GM11168 (cell line): ENCODE data around the gene ARHGAP32.
"Not testable (repeated sequence)": the region's sequence is repeated elsewhere in the genome, so short reads cannot be mapped to it uniquely, and the experiment has no call there.

ENCODE experiments used
- in situ Hi-C: fragments of 300-500 bp; cut with MboI; formaldehyde crosslinking; loops from one replicate; pipeline ENCODE4 v1.12.0; 2022; ENCODE audit warnings: low sequenced_read_pairs; ENCODE audit not compliant: unreplicated experiment

The ARHGAP32 gene

DNA sequence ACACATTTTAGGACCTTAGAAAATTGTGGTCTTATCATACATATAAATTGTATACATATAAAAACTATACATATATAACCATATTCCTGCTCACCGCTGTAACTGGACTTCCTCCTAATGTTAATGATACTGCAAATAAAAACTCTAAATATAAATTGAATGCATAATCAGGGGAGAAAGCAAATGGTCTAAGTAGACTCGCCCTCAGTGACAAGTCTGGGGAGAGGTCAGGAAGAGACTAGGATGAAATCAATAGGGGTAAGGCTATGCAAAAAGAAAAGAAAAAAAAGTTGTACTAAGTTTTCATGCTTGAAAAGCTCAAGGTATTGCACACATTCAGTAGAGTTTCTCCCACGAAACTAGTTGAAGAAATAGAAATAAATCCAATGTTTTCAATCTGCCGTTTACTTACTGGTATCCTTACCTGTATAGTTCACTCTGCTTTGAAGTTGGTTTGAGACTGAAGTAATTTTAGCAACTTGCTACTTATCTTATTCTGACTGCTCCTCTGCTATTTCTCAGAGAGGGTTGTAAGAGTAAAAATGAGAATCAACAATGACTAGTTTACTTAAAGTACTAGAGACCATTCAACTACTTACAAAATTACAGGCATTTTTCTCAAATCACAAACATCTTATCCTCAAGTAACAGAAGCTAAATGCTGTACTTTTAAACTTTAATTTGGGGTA, 12.2 kb upstream of the ARHGAP32 start:
- in situ Hi-C loops = no loop called here

DNA sequence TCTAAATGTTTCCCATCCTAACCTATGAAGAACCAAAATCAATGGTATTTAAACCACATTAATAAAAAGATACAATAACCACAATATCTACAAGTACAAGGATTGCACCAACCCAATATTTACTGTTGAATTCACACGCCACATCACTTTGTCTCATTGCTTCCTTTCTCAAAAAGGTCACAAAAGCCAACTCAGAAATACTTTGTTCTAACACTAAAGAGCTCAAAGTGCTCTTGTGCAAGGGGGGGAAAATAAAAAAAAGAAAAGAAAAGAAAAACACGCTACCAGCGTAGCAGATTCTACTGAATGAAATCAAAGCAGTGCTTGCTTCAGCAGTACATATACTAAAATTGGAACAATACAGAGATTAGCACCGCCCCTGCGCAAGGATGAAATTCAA, 10.5 kb upstream of the ARHGAP32 start:
- in situ Hi-C loops = no loop called here

DNA sequence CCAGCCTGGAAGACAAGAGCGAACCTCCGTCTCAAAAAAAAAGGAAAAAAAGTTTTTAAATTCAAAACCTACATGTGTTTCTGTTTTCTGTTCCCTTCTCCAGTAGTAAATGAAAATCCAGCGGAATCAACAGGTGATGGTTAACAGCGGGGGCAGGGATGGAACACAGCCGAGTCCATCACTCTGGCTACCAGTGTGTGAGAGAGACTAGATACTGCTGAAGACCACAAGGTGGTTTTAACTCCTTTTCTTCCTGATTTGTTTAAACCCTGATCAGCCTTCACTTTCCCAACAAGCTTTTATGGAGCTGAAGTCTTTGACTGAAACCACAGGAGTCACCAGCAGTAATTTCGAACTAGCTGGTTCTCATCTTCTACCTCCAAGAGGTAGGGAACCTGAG, 3.6 kb upstream of the ARHGAP32 start:
- in situ Hi-C loops = no loop called here

DNA sequence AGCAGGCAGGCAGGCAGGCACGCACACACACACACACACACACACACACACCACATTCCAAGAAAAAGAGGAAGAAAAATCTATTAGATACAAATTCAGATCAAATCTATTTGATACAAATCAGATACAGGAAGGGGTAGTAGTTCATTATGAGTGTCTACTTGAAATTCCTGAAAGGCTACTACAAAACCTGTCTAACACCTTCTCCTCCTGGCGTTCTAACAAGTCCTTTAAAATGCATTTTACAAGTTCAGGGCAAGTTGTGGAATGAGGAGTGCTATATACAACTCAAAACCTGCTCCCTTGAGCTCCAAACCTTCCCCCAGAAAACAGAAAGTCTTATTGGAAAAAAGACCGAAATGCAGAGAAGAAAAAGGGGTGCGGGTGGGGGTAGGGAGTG, 476 bp downstream of the ARHGAP32 start:
- in situ Hi-C loops = no loop called here

DNA sequence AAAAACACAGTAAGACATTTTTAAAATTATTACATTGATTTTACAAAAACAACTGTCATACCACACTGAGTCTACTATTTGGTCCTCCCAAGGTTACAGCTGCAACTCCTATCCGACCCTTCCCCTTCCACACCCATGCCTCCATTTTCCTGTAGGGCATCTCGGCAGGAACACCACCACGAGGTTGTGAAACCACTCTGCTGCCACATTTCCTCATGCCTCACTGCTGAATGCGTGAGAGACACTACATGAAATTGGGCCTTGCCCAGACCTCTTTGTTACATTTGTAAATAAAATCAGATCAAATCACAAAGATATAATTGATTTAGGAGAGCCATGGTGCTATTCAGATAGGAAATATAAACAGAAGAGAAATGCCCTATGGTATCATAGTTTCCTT, 2.0 kb downstream of the ARHGAP32 start:
- in situ Hi-C loops = no loop called here

DNA sequence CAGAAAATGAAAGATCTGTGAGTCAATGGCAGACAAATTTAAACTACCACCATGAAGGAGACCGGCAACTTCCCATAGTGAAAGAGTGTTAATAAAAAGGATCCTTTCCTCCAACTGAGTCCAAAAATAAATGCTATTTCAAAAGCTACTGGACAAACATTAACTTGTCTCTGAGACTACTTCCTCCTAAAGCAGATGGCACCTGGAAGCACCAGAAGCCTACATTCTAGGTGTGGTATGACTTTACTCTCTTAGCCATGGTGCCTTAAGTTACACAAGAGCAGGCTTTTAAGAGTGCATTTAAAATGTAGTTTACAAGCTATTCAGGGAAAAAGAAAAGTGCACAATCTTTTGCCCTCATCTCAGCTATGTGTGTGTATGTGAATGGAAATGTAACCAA, 2.5 kb downstream of the ARHGAP32 start:
- in situ Hi-C loops = no loop called here

DNA sequence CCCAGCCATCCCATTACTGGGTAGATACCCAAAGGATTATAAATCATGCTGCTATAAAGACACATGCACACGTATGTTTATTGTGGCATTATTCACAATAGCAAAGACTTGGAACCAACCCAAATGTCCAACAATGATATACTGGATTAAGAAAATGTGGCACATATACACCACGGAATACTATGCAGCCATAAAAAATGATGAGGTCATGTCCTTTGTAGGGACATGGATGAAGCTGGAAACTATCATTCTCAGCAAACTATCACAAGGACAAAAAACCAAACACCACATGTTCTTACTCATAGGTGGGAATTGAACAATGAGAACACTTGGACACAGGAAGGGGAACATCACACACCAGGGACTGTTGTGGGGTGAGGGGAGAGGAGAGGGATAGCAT, 7.0 kb downstream of the ARHGAP32 start:
- in situ Hi-C loops = not testable (repeated sequence)

DNA sequence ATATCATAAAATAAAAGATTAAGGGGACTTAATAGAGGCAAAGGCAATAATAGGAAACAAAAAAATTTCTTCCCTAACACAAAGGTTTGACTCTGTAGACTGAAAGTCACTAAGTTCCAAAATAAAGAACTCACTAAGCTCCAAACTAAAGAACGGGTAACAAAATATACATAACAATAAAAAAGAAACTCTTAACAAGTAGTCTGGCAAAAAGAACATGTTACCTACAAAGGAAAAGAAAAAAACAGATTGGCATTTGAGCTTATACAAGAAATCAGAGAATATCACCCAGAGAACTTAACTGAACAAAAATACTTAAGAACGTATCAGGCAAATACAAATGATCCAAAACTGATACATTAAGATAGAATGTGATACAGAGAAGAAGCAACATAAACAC, 7.5 kb downstream of the ARHGAP32 start:
- in situ Hi-C loops = no loop called here

DNA sequence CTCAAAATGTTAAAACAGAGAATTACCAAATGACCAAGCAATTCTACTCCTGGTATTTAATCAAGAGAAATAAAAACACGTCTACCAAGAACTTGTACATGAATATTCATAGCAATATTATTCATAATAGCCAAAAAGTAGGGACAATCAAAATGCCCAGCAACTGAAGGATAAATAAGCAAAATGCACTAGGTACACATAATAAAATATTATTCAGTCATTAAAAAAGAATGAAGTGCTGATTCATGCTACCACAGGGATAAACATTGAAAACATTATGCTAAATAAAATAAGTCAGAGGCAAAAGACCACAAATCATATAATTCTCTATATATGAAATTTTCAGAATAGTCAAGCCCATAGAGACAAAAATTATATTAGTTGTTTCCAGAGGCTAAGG, 24.8 kb downstream of the ARHGAP32 start:
- in situ Hi-C loops = no loop called here

DNA sequence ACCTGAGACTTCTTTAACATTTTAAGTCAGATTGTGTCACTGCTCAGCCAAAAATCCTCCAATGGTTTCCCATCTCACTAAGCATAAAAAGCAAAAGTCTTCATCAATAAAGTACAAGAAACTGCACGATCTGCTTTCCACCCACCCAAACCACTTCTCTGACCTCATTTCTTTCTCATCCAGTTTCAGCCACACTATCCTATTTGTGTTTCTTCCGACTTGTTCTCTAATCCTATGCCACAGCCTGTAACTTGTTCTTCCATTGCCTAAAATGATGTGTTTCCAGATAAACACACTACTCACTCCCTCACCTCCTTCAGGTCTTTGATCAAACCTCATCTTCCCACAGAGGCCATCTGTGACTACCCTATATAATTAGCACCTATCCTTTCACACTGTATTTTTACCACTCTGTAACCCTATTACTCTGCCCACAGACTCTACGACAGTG, 28.4 kb downstream of the ARHGAP32 start:
- in situ Hi-C loops = no loop called here

DNA sequence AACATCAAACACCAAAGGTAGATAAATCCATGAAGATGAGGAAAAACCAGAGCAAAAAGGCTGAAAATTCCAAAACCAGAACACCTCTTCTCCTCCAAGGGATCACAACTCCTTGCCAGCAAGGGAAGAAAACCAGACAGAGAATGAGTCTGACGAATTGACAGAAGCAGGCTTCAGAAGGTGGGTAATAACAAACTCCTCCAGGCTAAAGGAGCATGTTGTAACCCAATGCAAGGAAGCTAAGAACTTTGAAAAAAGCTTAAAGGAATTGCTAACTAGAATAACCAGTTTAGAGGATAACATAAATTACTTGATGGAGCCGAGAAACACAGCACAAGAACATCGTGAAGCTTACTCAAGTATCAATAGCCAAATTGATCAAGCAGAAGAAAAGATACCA, 35.0 kb downstream of the ARHGAP32 start:
- in situ Hi-C loops = not testable (repeated sequence)

DNA sequence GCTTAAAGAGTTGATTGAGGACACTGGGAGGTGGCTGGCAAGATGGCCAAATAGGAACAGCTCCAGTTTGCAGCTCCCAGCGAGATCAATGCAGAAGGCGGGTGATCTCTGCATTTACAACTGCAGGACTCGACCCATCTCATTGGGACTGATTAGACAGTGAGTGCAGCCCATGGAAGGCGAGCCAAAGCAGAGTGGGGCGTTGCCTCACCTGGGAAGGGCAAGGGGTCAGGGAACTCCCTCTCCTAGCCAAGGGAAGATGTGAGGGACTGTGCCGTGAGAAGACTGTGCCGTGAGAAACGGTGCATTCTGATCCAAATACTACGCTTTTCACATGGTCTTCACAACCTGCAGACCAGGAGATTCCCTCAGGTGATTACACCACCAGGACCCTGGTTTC, 36.4 kb downstream of the ARHGAP32 start:
- in situ Hi-C loops = no loop called here

DNA sequence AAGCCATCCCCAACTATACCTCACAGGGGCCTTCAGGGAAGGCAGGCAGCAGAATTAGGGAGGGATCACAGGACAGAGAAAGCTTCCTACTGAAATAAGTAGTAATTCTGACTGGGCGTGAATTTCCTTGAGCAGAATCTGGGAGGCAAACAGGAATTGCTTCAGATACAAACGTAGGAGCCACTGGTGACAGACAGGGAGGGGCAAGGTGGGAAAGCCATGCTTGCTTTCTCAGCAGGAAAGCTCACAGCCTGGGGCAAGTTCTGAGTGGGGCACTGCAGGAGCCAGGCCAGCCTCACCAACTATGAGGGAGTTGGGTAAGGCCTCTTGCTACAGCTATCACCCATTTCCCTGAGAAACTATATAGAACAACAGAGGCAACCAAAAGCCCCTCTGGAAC, 43.6 kb downstream of the ARHGAP32 start:
- in situ Hi-C loops = no loop called here

DNA sequence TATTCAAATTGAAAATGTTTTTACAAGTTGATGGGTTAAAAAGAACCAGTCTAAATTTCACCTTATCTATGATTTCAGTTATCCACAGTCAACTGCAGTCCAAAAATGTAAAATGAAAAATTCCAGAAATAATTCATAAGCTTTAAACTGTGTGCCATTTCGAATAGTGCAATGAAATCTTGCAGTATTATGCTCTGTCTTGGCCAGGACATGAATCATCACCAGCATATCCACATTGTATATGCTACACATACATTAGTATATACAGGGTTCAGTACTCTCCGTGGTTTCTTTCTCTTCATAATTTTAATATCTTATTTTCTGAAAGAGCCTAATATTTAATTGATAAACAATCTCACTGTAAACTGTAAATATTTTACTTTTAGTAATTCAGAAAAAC, 45.9 kb downstream of the ARHGAP32 start:
- in situ Hi-C loops = no loop called here

DNA sequence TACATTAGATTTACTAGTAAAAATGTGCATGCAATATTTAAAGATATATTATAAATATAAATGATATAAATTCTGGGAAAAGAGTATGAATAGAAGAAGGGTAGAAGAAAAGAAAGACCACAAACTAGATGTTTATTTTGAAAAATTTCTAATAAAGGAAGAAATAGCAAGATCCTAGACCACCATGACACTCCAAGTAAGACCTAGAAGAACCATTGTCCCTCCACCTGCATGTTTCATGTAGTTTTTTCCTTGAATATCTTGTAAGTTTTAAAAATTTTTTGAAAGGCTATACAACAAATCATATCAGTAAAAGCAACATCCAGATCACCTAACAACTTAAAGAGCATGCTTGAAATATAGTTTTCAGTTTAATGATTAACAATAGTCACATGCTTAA, 46.8 kb downstream of the ARHGAP32 start:
- in situ Hi-C loops = no loop called here

DNA sequence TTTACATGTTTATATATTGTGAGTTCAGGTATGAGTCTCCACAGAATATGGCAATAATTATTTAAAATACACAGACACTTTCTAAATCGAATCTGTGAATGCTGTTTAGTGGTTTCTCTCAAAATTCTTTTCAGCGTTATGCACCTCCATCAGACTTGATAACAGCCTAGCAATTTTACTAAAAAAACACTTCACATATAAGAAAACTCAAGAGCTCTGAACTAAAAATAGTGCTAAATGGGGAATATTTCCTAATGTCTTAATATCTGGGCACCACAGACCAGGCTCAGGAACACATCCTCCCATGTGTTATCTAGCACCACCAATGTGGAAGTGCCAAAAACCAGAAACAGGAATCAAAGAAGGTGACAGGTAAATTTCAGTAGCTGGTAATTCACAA, 47.9 kb downstream of the ARHGAP32 start:
- in situ Hi-C loops = no loop called here

DNA sequence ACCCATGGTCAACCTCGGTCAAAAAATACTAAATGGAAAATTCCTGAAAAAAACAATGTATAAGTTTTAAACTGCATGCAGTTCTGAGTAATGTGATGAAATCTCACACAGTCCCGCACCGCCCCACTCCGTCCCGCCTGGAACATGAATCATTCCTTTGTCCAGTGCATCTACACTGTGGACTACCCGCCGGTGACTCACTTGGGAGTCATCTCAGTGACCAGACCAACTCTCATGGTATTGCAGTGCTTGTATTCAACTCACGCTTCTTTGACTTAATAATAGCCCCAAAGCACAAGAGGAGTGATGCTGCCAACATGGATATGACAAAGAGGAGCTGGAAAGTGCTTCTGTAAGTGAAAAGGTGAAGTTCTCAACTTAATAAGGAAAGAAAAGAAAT, 48.8 kb downstream of the ARHGAP32 start:
- in situ Hi-C loops = no loop called here

DNA sequence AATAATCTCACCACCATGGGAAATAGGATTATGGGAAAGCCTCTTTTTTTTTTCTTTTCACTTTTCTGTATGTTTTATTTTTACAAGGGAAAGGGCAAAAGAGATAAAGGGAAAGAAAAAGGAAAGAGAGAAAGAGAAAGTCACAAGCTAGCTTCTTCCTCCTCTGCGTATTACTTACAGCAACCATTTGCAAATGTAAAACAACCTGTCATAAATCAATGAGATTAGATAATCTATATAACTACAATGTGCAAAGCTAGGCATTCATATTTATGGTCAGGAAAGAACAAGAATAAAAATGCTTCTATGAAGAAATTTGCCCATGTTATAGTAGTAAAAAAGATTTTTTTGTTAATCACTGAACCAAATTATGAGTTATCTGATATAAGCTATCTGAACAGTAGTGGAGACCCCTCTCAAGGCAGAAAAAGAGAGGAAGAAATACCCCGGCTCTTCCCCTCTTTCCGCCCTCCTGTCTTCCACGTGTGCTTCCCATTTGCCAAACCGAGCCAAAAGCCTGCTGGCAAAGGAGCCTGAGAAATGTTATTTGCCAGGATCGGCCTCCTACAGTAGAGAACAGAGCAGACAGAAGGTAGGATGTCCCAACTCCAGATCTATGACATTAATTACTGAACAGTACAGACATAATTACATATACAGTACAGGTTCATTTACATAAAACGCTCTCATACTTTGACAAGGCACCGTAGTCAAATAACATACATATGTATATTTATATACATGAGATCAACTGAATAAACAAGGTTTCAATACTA, 50.2 kb downstream of the ARHGAP32 start:
- in situ Hi-C loops = no loop called here

DNA sequence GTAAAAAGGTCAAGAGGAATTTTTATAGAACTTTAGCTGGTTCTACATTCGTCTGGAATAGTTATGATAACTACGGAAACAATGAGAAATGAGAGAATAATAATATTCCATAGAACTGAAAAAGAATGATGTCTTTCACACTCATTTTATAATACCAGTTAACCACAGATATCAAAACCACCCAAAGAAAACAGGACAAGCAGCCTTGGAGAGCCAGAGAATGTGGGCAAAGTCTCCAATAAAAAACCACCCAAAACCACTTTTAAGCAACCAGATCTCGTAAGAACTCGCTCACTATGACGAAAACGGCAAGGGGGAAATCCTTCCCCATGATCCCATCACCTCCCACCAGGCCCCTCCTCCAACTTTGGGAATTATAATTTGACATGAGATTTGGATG, 60.8 kb downstream of the ARHGAP32 start:
- in situ Hi-C loops = no loop called here

DNA sequence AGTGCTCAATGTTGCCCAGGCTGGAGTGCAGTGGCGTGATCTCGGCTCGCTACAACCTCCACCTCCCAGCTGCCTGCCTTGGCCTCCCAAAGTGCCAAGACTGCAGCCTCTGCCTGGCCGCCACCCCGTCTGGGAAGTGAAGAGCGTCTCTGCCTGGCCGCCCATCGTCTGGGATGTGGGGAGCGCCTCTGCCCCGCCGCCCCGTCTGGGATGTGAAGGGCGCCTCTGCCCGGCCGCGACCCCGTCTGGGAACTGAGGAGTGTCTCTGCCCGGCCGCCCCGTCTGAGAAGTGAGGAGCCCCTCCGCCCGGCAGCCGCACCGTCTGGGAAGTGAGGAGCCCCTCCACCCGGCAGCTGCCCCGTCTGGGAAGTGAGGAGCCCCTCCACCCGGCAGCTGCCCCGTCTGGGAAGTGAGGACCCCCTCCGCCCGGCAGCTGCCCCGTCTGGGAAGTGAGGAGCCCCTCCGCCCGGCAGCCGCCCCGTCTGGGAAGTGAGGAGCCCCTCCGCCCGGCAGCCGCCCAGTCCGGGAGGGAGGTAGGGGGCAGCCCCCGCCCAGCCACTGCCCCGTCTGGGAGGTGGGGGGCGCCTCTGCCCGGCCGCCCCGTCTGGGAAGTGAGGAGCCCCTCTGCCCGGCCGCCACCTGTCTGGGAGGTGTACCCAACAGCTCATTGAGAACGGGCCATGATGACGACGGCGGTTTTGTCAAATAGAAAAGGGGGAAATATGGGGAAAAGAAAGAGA, 63.1 kb downstream of the ARHGAP32 start:
- in situ Hi-C loops = not testable (repeated sequence)

DNA sequence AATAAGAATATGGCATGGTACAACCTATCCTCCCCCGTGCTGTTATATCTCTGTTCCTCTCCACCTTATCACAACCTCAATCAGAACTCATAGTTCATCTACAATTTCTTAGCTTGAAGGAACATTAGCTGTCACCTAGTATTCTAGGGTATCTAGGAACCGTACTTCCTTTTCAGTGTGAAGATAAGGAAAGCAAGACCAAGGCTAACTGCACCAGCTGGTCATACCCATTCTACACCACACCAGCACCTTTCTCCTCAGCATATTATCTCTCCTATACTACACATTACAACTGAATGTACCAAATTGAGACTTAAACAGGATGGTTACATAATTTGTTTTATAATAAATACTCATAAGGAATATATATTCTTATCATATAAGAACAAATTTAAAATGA, 73.1 kb downstream of the ARHGAP32 start:
- in situ Hi-C loops = loop anchor here (25.0 kb wide), 1 partner anchor 193 kb away; no protein-coding TSS in a partner anchor
